HEK293 (cell line): ENCODE measurements around the gene CDC37.

Experiments
- BCL11B ChIP-seq: fragments of 450-650 bp; formaldehyde crosslinking; IDR thresholded peaks from 2 replicates; pipeline ENCODE4 v1.5.1; 2016; ENCODE audit warnings: low read depth, missing biosample characterization, missing genetic modification characterization
- EGR2 ChIP-seq: fragments of 450-650 bp; formaldehyde crosslinking; IDR thresholded peaks from 2 replicates; pipeline ENCODE4 v1.5.1; 2016; ENCODE audit warnings: low read depth, missing biosample characterization, missing genetic modification characterization
- KLF9 ChIP-seq: fragments of 450-650 bp; formaldehyde crosslinking; IDR thresholded peaks from 2 replicates; pipeline ENCODE4 v1.5.1; 2016; ENCODE audit warnings: missing biosample characterization, missing genetic modification characterization, low read depth
- OSR2 ChIP-seq: fragments of 450-650 bp; formaldehyde crosslinking; IDR thresholded peaks from 2 replicates; pipeline ENCODE4 v1.5.1; 2016; ENCODE audit warnings: missing biosample characterization, missing genetic modification characterization
- PRDM10 ChIP-seq: fragments of 450-650 bp; formaldehyde crosslinking; IDR thresholded peaks from 2 replicates; pipeline ENCODE4 v1.5.1; 2016; ENCODE audit warnings: missing biosample characterization, missing genetic modification characterization
- SCRT2 ChIP-seq: fragments of 450-650 bp; formaldehyde crosslinking; IDR thresholded peaks from 2 replicates; pipeline ENCODE4 v1.5.1; 2016; ENCODE audit warnings: missing biosample characterization, missing genetic modification characterization
- SETDB1 ChIP-seq: IDR thresholded peaks from one replicate; pipeline ENCODE4 v1.6.1; 2017; ENCODE audit warnings: mild to moderate bottlenecking, low read length, moderate library complexity, mixed read lengths; ENCODE audit not compliant: insufficient read length
- SP2 ChIP-seq: fragments of 450-650 bp; formaldehyde crosslinking; IDR thresholded peaks from 2 replicates; pipeline ENCODE4 v1.5.1; 2016; ENCODE audit warnings: missing biosample characterization, missing genetic modification characterization
- TRIM28 ChIP-seq: IDR thresholded peaks from 2 replicates; pipeline ENCODE4 v1.6.1; 2011; ENCODE audit warnings: low read length, control low read depth, borderline replicate concordance
- WT1 ChIP-seq: fragments of 450-650 bp; formaldehyde crosslinking; IDR thresholded peaks from 2 replicates; pipeline ENCODE4 v1.5.1; 2016; ENCODE audit warnings: missing biosample characterization, missing genetic modification characterization
- ZFP69B ChIP-seq: fragments of 450-650 bp; formaldehyde crosslinking; IDR thresholded peaks from 2 replicates; pipeline ENCODE4 v1.5.1; 2016; ENCODE audit warnings: missing biosample characterization, missing genetic modification characterization
- ZNF10 ChIP-seq: fragments of 450-650 bp; formaldehyde crosslinking; IDR thresholded peaks from 2 replicates; pipeline ENCODE4 v1.5.1; 2017; ENCODE audit warnings: missing biosample characterization, missing genetic modification characterization
- ZNF112 ChIP-seq: fragments of 450-650 bp; formaldehyde crosslinking; IDR thresholded peaks from 2 replicates; pipeline ENCODE4 v1.5.0; 2017; ENCODE audit warnings: missing biosample characterization, missing genetic modification characterization
- ZNF138 ChIP-seq: fragments of 450-650 bp; formaldehyde crosslinking; IDR thresholded peaks from 2 replicates; pipeline ENCODE4 v1.5.1; 2016; ENCODE audit warnings: missing biosample characterization, missing genetic modification characterization, borderline replicate concordance
- ZNF211 ChIP-seq: fragments of 450-650 bp; formaldehyde crosslinking; IDR thresholded peaks from 2 replicates; pipeline ENCODE4 v1.5.1; 2016; ENCODE audit warnings: low read depth, missing biosample characterization, missing genetic modification characterization
- ZNF221 ChIP-seq: fragments of 450-650 bp; formaldehyde crosslinking; IDR thresholded peaks from 2 replicates; pipeline ENCODE4 v1.5.1; 2017; ENCODE audit warnings: missing biosample characterization, missing genetic modification characterization, borderline replicate concordance
- ZNF366 ChIP-seq: fragments of 450-650 bp; formaldehyde crosslinking; conservative IDR thresholded peaks from 2 replicates; pipeline ENCODE4 v1.5.1; 2016; ENCODE audit warnings: missing biosample characterization, missing genetic modification characterization
- ZNF433 ChIP-seq: fragments of 450-650 bp; formaldehyde crosslinking; IDR thresholded peaks from 2 replicates; pipeline ENCODE4 v1.5.1; 2016; ENCODE audit warnings: missing biosample characterization, missing genetic modification characterization, low read depth
- ZNF518A ChIP-seq: fragments of 450-650 bp; formaldehyde crosslinking; conservative IDR thresholded peaks from 2 replicates; pipeline ENCODE4 v1.5.1; 2016; ENCODE audit warnings: low read depth, missing biosample characterization, missing genetic modification characterization
- ZNF530 ChIP-seq: fragments of 450-650 bp; formaldehyde crosslinking; IDR thresholded peaks from 2 replicates; pipeline ENCODE4 v1.5.1; 2016; ENCODE audit warnings: low read depth, missing biosample characterization, missing genetic modification characterization
- ZNF548 ChIP-seq: fragments of 450-650 bp; formaldehyde crosslinking; IDR thresholded peaks from 2 replicates; pipeline ENCODE4 v1.5.1; 2016; ENCODE audit warnings: missing biosample characterization, missing genetic modification characterization
- ZNF561 ChIP-seq: fragments of 450-650 bp; IDR thresholded peaks from 2 replicates; pipeline ENCODE4 v1.5.1; 2018; ENCODE audit warnings: missing biosample characterization, missing genetic modification characterization, borderline replicate concordance
- ZNF600 ChIP-seq: fragments of 450-650 bp; formaldehyde crosslinking; IDR thresholded peaks from 2 replicates; pipeline ENCODE4 v1.5.1; 2016; ENCODE audit warnings: missing biosample characterization, missing genetic modification characterization
- ZSCAN30 ChIP-seq: fragments of 450-650 bp; IDR thresholded peaks from 2 replicates; pipeline ENCODE4 v1.5.1; 2018; ENCODE audit warnings: missing biosample characterization, mild to moderate bottlenecking, missing genetic modification characterization, moderate library complexity
- TF ChIP-seq, protein P1 (sequence below): fragments of 450-650 bp; formaldehyde crosslinking; IDR thresholded peaks from 2 replicates; pipeline ENCODE4 v1.5.1; 2016; ENCODE audit warnings: missing biosample characterization, missing genetic modification characterization
- TF ChIP-seq, protein P2 (sequence below): sonication (generic); formaldehyde crosslinking; IDR thresholded peaks from 2 replicates; pipeline ENCODE4 v1.8.1; 2022; ENCODE audit warnings: mild to moderate bottlenecking, moderate library complexity, missing genetic modification reagents
- TF ChIP-seq, protein P3 (sequence below): fragments of 450-650 bp; formaldehyde crosslinking; IDR thresholded peaks from 2 replicates; pipeline ENCODE4 v1.5.1; 2016; ENCODE audit warnings: missing biosample characterization, missing genetic modification characterization

The CDC37 gene

GRCh38 chr19:10417541-10418234 lies 14.3 kb upstream of the CDC37 start (continued):
- TF ChIP-seq WT1 (tag by site-specific recombination) (0 out of 2 replicates have a peak, but pooled peaks have one; percentile 10), ZNF366 (no peak; the same call in 1 of the 2 replicates), OSR2 (tag by site-specific recombination) (no peak; the same call in 1 of the 2 replicates), EGR2 (tag by site-specific recombination) (peak; percentile 14; the same call in 1 of the 2 replicates), ZNF221 (no peak), TRIM28 (no peak), ZNF548 (tag by site-specific recombination) (no peak), ZNF561 (tag by site-specific recombination) (0 out of 2 replicates have a peak, but pooled peaks have one; percentile 24), ZNF211 (tag by site-specific recombination) (no peak), ZNF433 (tag by site-specific recombination) (no peak), KLF9 (no peak), SCRT2 (tag by site-specific recombination) (no peak; the same call in 1 of the 2 replicates), ZNF10 (tag by site-specific recombination) (peak; percentile 41; the same call in 1 of the 2 replicates), BCL11B (tag by site-specific recombination) (no peak; the same call in 1 of the 2 replicates), ZSCAN30 (tag by site-specific recombination) (no peak), ZNF138 (tag by site-specific recombination) (no peak), ZNF600 (tag by site-specific recombination) (peak; percentile 76; the same call in 1 of the 2 replicates), PRDM10 (no peak), ZNF530 (no peak), SP2 (tag by site-specific recombination) (no peak; the same call in 1 of the 2 replicates), ZNF112 (tag by site-specific recombination) (no peak), ZFP69B (no peak), ZNF518A (tag by site-specific recombination) (no peak), SETDB1 (no peak)
- TF ChIP-seq, protein P1, sequence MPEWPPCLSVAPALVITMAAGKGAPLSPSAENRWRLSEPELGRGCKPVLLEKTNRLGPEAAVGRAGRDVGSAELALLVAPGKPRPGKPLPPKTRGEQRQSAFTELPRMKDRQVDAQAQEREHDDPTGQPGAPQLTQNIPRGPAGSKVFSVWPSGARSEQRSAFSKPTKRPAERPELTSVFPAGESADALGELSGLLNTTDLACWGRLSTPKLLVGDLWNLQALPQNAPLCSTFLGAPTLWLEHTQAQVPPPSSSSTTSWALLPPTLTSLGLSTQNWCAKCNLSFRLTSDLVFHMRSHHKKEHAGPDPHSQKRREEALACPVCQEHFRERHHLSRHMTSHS (tag by site-specific recombination) = no peak
- TF ChIP-seq, protein P2, sequence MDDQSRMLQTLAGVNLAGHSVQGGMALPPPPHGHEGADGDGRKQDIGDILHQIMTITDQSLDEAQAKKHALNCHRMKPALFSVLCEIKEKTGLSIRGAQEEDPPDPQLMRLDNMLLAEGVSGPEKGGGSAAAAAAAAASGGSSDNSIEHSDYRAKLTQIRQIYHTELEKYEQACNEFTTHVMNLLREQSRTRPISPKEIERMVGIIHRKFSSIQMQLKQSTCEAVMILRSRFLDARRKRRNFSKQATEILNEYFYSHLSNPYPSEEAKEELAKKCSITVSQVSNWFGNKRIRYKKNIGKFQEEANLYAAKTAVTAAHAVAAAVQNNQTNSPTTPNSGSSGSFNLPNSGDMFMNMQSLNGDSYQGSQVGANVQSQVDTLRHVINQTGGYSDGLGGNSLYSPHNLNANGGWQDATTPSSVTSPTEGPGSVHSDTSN (CRISPR knock-in tag) = no peak
- TF ChIP-seq, protein P3, sequence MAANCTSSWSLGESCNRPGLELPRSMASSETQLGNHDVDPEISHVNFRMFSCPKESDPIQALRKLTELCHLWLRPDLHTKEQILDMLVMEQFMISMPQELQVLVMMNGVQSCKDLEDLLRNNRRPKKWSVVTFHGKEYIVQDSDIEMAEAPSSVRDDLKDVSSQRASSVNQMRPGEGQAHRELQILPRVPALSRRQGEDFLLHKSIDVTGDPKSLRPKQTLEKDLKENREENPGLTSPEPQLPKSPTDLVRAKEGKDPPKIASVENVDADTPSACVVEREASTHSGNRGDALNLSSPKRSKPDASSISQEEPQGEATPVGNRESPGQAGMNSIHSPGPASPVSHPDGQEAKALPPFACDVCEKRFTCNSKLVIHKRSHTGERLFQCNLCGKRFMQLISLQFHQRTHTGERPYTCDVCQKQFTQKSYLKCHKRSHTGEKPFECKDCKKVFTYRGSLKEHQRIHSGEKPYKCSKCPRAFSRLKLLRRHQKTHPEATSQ (tag by site-specific recombination) = no peak
